Neural crest cell (in vitro differentiated cells): Measurements from ENCODE around the gene RHOV. TPM values are rescaled to one million over a fixed set of nuclear protein-coding genes. Genes with fewer than 3 reads are reported as not detected.

Experiments
- DNase-seq: peaks from one replicate; pipeline ENCODE4 v3.0.0; 2021; ENCODE audit warnings: low read depth, mixed read lengths, low spot score
- H3K27ac Mint-ChIP-seq: one replicate; pipeline ENCODE4 v1.8.0; 2021; ENCODE audit warnings: mild to moderate bottlenecking, mixed read lengths; ENCODE audit not compliant: unreplicated experiment
- H3K27me3 Mint-ChIP-seq: 2 replicates; pipeline ENCODE4 v1.8.0; 2021; ENCODE audit warnings: low read depth, mild to moderate bottlenecking, mixed read lengths
- H3K36me3 Mint-ChIP-seq: 2 replicates; pipeline ENCODE4 v1.8.0; 2021; ENCODE audit warnings: low read depth, mild to moderate bottlenecking, mixed read lengths
- H3K4me1 Mint-ChIP-seq: 2 replicates; pipeline ENCODE4 v1.8.0; 2021; ENCODE audit warnings: mixed read lengths
- H3K4me3 Mint-ChIP-seq: one replicate; pipeline ENCODE4 v1.8.0; 2021; ENCODE audit warnings: mild to moderate bottlenecking, mixed read lengths
- H3K9me3 Mint-ChIP-seq: 2 replicates; pipeline ENCODE4 v1.8.0; 2021; ENCODE audit warnings: mixed read lengths
- total RNA-seq: library from RNA; stranded (reverse); gene quantifications from 2 replicates; pipeline ENCODE4 v1.2.1, GENCODE V29; 2021
- TF ChIP-seq, protein P1 (sequence below): fragments of 200-600 bp; sonication (generic); conservative IDR thresholded peaks from 2 replicates; pipeline ENCODE4 v1.5.0; 2021; ENCODE audit warnings: antibody characterized with exemption, mild to moderate bottlenecking

The RHOV gene
- total RNA-seq, 1 donor from 2014 or later, result 1.0 TPM

DNA sequence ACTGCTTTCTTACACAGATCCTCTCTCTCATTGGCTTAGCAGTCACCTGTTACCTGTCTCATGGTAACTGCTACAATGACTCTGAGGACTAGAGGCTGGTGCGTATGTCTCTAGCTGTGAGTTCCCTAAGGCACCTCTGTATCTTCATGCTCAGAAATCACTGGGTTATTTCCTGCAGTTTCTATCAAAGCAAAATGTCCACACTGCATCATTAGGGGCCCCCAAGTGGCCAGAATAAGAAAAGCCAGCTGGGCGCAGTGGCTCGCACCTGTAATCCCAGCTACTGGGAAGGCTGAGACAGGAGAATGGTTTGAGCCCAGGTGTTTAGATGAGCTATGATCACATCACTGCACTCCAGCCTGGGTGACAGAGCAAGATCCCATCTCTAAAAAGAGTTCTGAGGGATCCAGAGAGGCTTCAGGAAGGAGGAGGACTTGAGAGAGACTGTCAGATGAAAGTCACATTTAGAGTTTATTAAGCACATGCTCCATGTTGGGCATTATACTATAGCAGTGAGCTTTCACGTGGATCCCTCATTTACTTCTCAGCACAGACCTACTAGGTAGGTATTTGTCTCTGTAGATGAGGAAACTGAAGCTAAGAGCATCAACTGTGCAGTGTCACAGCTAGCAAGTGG, 17.9 kb upstream of the RHOV start:
- no peaks in the 10 kb centered on the region for H3K9me3 Mint-ChIP-seq
- peaks cover 5% of the 10 kb centered on the region for H3K27me3 Mint-ChIP-seq
- no peak for DNase-seq
- no peak overlapping the region for H3K27ac Mint-ChIP-seq
- peaks cover 31% of the 10 kb centered on the region for H3K4me1 Mint-ChIP-seq
- TF ChIP-seq, protein P1, sequence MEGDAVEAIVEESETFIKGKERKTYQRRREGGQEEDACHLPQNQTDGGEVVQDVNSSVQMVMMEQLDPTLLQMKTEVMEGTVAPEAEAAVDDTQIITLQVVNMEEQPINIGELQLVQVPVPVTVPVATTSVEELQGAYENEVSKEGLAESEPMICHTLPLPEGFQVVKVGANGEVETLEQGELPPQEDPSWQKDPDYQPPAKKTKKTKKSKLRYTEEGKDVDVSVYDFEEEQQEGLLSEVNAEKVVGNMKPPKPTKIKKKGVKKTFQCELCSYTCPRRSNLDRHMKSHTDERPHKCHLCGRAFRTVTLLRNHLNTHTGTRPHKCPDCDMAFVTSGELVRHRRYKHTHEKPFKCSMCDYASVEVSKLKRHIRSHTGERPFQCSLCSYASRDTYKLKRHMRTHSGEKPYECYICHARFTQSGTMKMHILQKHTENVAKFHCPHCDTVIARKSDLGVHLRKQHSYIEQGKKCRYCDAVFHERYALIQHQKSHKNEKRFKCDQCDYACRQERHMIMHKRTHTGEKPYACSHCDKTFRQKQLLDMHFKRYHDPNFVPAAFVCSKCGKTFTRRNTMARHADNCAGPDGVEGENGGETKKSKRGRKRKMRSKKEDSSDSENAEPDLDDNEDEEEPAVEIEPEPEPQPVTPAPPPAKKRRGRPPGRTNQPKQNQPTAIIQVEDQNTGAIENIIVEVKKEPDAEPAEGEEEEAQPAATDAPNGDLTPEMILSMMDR, result peak; percentile 80
- peaks cover 2% of the 10 kb centered on the region for H3K36me3 Mint-ChIP-seq
- H3K4me3 Mint-ChIP-seq, result peak overlapping the region; percentile 85

DNA sequence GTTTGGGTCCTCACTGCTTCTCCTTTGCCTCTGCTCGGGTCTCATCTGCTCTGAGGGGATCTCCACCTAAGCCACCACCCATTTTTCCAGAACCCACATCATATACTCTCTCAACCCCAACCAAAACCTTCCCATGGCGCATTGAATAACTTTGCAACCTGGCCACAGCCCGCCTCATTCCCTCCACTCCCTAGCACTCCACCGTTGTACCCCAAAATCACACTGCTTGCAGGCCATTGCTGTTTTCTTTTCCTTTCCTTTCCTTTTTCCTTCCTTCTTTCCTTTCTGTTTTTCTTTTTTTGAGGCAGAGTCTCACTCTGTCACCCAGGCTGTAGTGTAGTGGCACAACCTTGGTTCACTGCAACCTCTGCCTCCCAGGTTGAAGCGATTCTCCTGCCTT, 17.1 kb upstream of the RHOV start:
- H3K9me3 Mint-ChIP-seq, result no peaks in the 10 kb centered on the region
- H3K27ac Mint-ChIP-seq, result no peak overlapping the region

DNA sequence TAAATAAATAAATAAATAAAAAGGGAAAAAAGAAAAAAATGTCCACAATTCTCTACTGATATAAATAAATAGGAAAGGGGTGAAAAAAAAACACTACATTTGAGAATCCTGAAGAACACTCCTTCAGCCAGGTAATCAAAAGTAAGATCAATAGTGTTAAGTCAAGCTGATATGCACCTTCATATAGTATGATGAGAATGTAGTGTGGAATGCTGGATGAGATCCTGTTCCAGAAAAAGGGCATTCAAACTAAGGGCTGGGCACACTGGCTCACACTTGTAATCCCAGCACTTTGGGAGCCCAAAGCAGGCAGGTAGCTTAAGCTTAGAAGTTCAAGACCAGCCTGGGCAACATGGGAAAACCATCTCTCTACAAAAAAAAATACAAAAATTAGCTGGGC, 15.1 kb upstream of the RHOV start:
- Mint-ChIP-seq H3K4me1 (peaks cover 13% of the 10 kb centered on the region), H3K36me3 (no peaks in the 10 kb centered on the region), H3K27ac (peak overlapping the region; percentile 43), H3K4me3 (no peak overlapping the region), H3K27me3 (peaks cover 5% of the 10 kb centered on the region), H3K9me3 (no peaks in the 10 kb centered on the region)
- TF ChIP-seq, protein P1, result no peak
- DNase-seq, result no peak

More for the DNA sequence above, 17.1 kb upstream of the RHOV start:
- peak overlapping the region; percentile 2 for H3K4me3 Mint-ChIP-seq
- H3K4me1 Mint-ChIP-seq, result peaks cover 31% of the 10 kb centered on the region
- DNase-seq, result no peak
- TF ChIP-seq, protein P1, result no peak
- peaks cover 5% of the 10 kb centered on the region for H3K27me3 Mint-ChIP-seq
- H3K36me3 Mint-ChIP-seq, result peaks cover 2% of the 10 kb centered on the region

DNA sequence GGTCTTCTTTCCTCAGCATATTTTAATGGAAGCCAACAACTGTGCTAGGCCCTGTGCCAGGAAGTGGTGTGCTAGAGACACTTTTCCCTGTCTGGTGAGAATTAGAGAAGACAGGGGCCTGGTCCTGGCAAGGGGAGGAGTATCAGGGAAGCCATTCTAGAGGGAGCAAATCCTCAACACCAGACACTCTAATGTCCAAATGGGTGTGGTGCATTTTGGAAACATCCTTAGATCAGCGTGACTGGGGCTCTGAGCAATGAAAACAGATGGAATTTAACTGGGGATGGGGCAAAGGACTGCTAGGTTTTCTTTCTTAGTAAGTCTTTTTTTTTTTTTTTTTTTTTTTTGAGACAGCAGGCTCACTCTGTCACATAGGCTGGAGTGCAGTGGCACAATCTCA, 12.6 kb upstream of the RHOV start:
- Mint-ChIP-seq H3K9me3 (no peaks in the 10 kb centered on the region), H3K36me3 (no peaks in the 10 kb centered on the region), H3K4me1 (peaks cover under 1% of the 10 kb centered on the region), H3K27me3 (no peaks in the 10 kb centered on the region), H3K27ac (no peak overlapping the region), H3K4me3 (no peak overlapping the region)
- no peak for DNase-seq
- TF ChIP-seq, protein P1, result no peak

DNA sequence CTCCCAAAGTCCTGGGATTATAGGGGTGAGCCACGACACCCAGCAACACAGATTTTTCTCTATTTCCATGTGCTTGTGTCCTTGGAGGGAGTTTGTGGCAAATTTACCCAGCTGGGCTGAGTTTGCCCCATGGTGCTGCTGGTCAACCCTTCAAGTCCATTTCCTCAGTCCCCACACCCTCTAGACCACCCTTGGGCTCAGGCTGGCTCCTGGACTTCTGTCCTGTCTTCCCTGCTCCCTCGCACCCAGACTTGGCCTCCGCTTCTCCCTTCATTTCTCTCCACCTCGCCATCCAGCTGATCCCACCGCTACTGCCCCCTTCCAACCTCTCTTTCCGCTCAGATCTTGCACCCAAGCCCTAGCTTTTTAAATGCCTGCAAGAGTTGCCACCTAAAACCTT, 7.3 kb upstream of the RHOV start:
- Mint-ChIP-seq H3K27ac (no peak overlapping the region), H3K27me3 (peaks cover 5% of the 10 kb centered on the region), H3K9me3 (no peaks in the 10 kb centered on the region), H3K4me1 (no peaks in the 10 kb centered on the region), H3K36me3 (no peaks in the 10 kb centered on the region), H3K4me3 (no peak overlapping the region)
- no peak for DNase-seq
- TF ChIP-seq, protein P1, result no peak
